ENCODE results near the gene POLR3E.
A peak's percentile ranks its signal among the peaks of the same experiment; 100 is the strongest.

POLR3E gene

GRCh38 chr16:22373662-22374310, 76.6 kb downstream of the POLR3E start:
- Histone ChIP-seq H3K36me3 (ENCODE audit: control insufficient read depth, insufficient read depth, low read length) (no peaks in the 10 kb centered on the region; the same call in 1 of the 2 replicates), H3K4me3 (replicated peaks; ENCODE audit: low read depth, low read length) (peak overlapping the region; percentile 84), H3K27me3 (replicated peaks; ENCODE audit: control insufficient read depth, insufficient read depth, low read length) (no peaks in the 10 kb centered on the region)
- TF ChIP-seq CTCF (IDR thresholded peaks at IDR 0.05; ENCODE audit: insufficient read depth, low read length, poor library complexity, severe bottlenecking): no peak
- peak; percentile 65 for DNase-seq (ENCODE audit: extremely low read depth, insufficient read length)

GRCh38 chr16:22374311-22375116, 77.3 kb downstream of the POLR3E start, which contains the start of gene CDR2:
Gene CDR2 (minus strand): TSS chr16:22374619. CDS start chr16:22374309, 310 bp downstream.
- no peak for TF ChIP-seq CTCF (IDR thresholded peaks at IDR 0.05; ENCODE audit: insufficient read depth, low read length, poor library complexity, severe bottlenecking)
- Histone ChIP-seq H3K36me3 (ENCODE audit: control insufficient read depth, insufficient read depth, low read length) (no peaks in the 10 kb centered on the region; the same call in 1 of the 2 replicates), H3K4me3 (replicated peaks; ENCODE audit: low read depth, low read length) (peak within 1 kb of the TSS; percentile 84), H3K27me3 (replicated peaks; ENCODE audit: control insufficient read depth, insufficient read depth, low read length) (no peaks in the 10 kb centered on the region)
- peak; percentile 96 for DNase-seq (ENCODE audit: extremely low read depth, insufficient read length)

- DNase-seq (ENCODE audit: extremely low read depth, insufficient read length): no peak
- H3K36me3 ChIP-seq (ENCODE audit: control insufficient read depth, insufficient read depth, low read length): no peaks in the 10 kb centered on the region; the same call in 1 of the 2 replicates
- TF ChIP-seq CTCF (IDR thresholded peaks at IDR 0.05; ENCODE audit: insufficient read depth, low read length, poor library complexity, severe bottlenecking): no peak
- H3K27me3 ChIP-seq (replicated peaks; ENCODE audit: control insufficient read depth, insufficient read depth, low read length): no peaks in the 10 kb centered on the region
- H3K4me3 ChIP-seq (replicated peaks; ENCODE audit: low read depth, low read length): peak overlapping the region; percentile 79
These were observed 78.1 kb downstream of the POLR3E start for GRCh38 chr16:22375117-22375962.

GRCh38 chr16:22375963-22376640, 78.9 kb downstream of the POLR3E start:
- Histone ChIP-seq H3K36me3 (ENCODE audit: control insufficient read depth, insufficient read depth, low read length) (no peaks in the 10 kb centered on the region; the same call in 1 of the 2 replicates), H3K4me3 (replicated peaks; ENCODE audit: low read depth, low read length) (no peak overlapping the region), H3K27me3 (replicated peaks; ENCODE audit: control insufficient read depth, insufficient read depth, low read length) (no peaks in the 10 kb centered on the region)
- TF ChIP-seq CTCF (IDR thresholded peaks at IDR 0.05; ENCODE audit: insufficient read depth, low read length, poor library complexity, severe bottlenecking): no peak
- DNase-seq (ENCODE audit: extremely low read depth, insufficient read length): no peak

GRCh38 chr16:22379656-22380055, 82.4 kb downstream of the POLR3E start:
- Histone ChIP-seq H3K36me3 (ENCODE audit: control insufficient read depth, insufficient read depth, low read length) (no peaks in the 10 kb centered on the region), H3K4me3 (replicated peaks; ENCODE audit: low read depth, low read length) (no peak overlapping the region)

More at GRCh38 chr16:22379656-22380055, 82.4 kb downstream of the POLR3E start:
- DNase-seq (ENCODE audit: extremely low read depth, insufficient read length): no peak
- no peak for TF ChIP-seq CTCF (IDR thresholded peaks at IDR 0.05; ENCODE audit: insufficient read depth, low read length, poor library complexity, severe bottlenecking)
- H3K27me3 ChIP-seq (replicated peaks; ENCODE audit: control insufficient read depth, insufficient read depth, low read length): no peaks in the 10 kb centered on the region
